Fibroblast of lung (primary cell): ENCODE data around the gene DNAJB2. TPM values are rescaled to one million over a fixed set of nuclear protein-coding genes. Genes with fewer than 3 reads are reported as not detected.

Source experiments
- DNase-seq, 2 donors: peaks; one replicate each; pipeline versions ENCODE4 v3.0.0 to v3.0.0-alpha.2; 2010; ENCODE audit warnings: low read depth in 2 of 2
- H2AFZ ChIP-seq: 2 replicates; pipeline ENCODE4 v1.5.1; 2012; ENCODE audit warnings: low read length, control low read depth, inconsistent platforms
- H3K27ac ChIP-seq: 2 replicates; pipeline ENCODE4 v1.5.1; 2011; ENCODE audit warnings: low read length, control low read depth; ENCODE audit not compliant: insufficient read depth
- H3K27me3 ChIP-seq: 2 replicates; pipeline ENCODE4 v1.5.1; 2011; ENCODE audit warnings: mild to moderate bottlenecking, low read length; ENCODE audit not compliant: control insufficient read depth, insufficient read depth
- H3K36me3 ChIP-seq: 2 replicates; pipeline ENCODE4 v1.5.1; 2011; ENCODE audit warnings: low read length; ENCODE audit not compliant: control insufficient read depth, insufficient read depth
- H3K4me1 ChIP-seq: 2 replicates; pipeline ENCODE4 v1.5.1; 2011; ENCODE audit warnings: low read length; ENCODE audit not compliant: control insufficient read depth, insufficient read depth; ENCODE audit errors: extremely low read depth
- H3K4me2 ChIP-seq: 2 replicates; pipeline ENCODE4 v1.5.1; 2011; ENCODE audit warnings: low read length, control low read depth; ENCODE audit not compliant: insufficient read depth; ENCODE audit errors: extremely low read depth
- H3K4me3 ChIP-seq, 4 experiments: fragments of 200-600 bp in 1 of 4; sonication (generic) in 1 of 4; replicated peaks in 1 of 4; 2 replicates each; pipeline ENCODE4 v1.5.1; 2011 to 2016; ENCODE audit warnings: low read length in 4 of 4, low read depth in 3 of 4, mild to moderate bottlenecking in 3 of 4, control low read depth in 2 of 4, inconsistent platforms in 1 of 4, mixed read lengths in 1 of 4; ENCODE audit not compliant: insufficient read depth in 1 of 4; ENCODE audit errors: control extremely low read depth in 1 of 4
- H3K79me2 ChIP-seq: 2 replicates; pipeline ENCODE4 v1.5.1; 2012; ENCODE audit warnings: mild to moderate bottlenecking, low read length, inconsistent platforms; ENCODE audit not compliant: control insufficient read depth, insufficient read depth
- H3K9ac ChIP-seq: 2 replicates; pipeline ENCODE4 v1.5.1; 2011; ENCODE audit warnings: mild to moderate bottlenecking, low read length, control low read depth; ENCODE audit not compliant: insufficient read depth
- H3K9me3 ChIP-seq: 2 replicates; pipeline ENCODE4 v1.5.1; 2012; ENCODE audit warnings: low read depth, low read length; ENCODE audit not compliant: control insufficient read depth, insufficient read depth
- H4K20me1 ChIP-seq: 2 replicates; pipeline ENCODE4 v1.5.1; 2011; ENCODE audit warnings: low read length; ENCODE audit not compliant: control insufficient read depth, insufficient read depth; ENCODE audit errors: extremely low read depth
- EZH2 ChIP-seq: IDR thresholded peaks from 2 replicates; pipeline ENCODE4 v1.5.1; 2012; ENCODE audit warnings: low read length, control low read depth, mild to moderate bottlenecking; ENCODE audit errors: missing control alignments
- polyA plus RNA-seq, 2 donors: library from polyadenylated mRNA; depleted of rRNA in 1 of 2; stranded (reverse) in 1 of 2; unstranded in 1 of 2; fragments of >200 nt; gene quantifications; 2 replicates each; pipeline ENCODE4 v1.2.1, GENCODE V29; 2011 to 2012; ENCODE audit warnings: missing spikeins in 1 of 2
- total RNA-seq: library from RNA; depleted of rRNA; stranded (reverse); fragments of >200 nt; gene quantifications from 2 replicates; pipeline ENCODE4 v1.2.1, GENCODE V29; 2014
- TF ChIP-seq, protein P1 (sequence below), 2 donors: IDR thresholded peaks in 1 of 2; conservative IDR thresholded peaks in 1 of 2; 1 replicate in 1 of 2; 2 replicates in 1 of 2; pipeline ENCODE4 v1.5.1; 2011 to 2012; ENCODE audit warnings: low read length in 2 of 2, control low read depth in 1 of 2, inconsistent platforms in 1 of 2, low read depth in 1 of 2, mild to moderate bottlenecking in 1 of 2

Gene DNAJB2
- total and polyA plus RNA-seq, 2 donors (not counting 1 experiment from before 2014, with no cell fraction given) = 29.8 to 81.3 TPM

DNA sequence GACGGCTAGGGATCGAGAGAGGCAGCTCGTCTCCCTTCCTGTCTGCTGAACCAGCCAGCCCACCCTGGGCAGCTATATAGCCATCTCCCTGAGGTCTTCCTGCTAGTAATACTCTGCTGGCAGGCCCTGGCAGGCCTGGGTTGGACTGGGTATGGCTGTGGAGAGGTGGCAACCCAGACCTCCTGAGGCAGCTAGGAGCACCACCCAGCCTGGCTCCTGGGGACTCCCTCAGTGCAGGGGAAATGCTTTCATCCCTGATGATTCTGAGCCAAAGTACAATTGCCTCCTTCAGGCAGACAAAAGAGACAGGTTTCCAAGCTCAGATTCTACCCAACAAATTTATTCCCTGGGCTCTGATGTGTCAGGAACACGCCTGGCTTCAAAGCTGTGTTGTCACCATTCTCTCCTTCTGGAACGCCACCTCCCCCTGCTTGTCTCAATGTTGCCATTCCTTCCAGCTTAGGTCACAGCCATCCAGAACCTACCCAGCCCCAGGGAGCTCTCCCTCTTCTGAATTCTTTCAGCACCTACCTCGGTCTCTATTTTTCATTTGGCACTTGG, 4.7 kb upstream of the DNAJB2 start:
- peak overlapping the region; percentile 44 for H2AFZ ChIP-seq
- TF ChIP-seq, protein P1, sequence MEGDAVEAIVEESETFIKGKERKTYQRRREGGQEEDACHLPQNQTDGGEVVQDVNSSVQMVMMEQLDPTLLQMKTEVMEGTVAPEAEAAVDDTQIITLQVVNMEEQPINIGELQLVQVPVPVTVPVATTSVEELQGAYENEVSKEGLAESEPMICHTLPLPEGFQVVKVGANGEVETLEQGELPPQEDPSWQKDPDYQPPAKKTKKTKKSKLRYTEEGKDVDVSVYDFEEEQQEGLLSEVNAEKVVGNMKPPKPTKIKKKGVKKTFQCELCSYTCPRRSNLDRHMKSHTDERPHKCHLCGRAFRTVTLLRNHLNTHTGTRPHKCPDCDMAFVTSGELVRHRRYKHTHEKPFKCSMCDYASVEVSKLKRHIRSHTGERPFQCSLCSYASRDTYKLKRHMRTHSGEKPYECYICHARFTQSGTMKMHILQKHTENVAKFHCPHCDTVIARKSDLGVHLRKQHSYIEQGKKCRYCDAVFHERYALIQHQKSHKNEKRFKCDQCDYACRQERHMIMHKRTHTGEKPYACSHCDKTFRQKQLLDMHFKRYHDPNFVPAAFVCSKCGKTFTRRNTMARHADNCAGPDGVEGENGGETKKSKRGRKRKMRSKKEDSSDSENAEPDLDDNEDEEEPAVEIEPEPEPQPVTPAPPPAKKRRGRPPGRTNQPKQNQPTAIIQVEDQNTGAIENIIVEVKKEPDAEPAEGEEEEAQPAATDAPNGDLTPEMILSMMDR (conservative IDR thresholded peaks at IDR 0.05 in 1 of 2, IDR thresholded peaks at IDR 0.05 in 1 of 2; ENCODE audit: low read depth in 1 of 2, low read length in 2 of 2) = no peak
- TF ChIP-seq EZH2 = no peak
- peak; percentile 42 to 89 for DNase-seq
- no peaks in the 10 kb centered on the region for H3K9me3 ChIP-seq
- no peaks in the 10 kb centered on the region for H3K36me3 ChIP-seq
- peaks cover 7% of the 10 kb centered on the region for H3K27me3 ChIP-seq
- H3K4me2 ChIP-seq = peak overlapping the region; percentile 75
- no peaks in the 10 kb centered on the region for H4K20me1 ChIP-seq
- no peaks in the 10 kb centered on the region for H3K79me2 ChIP-seq
- H3K9ac ChIP-seq = no peak overlapping the region
- peaks cover 23% of the 10 kb centered on the region for H3K4me1 ChIP-seq
- H3K4me3 ChIP-seq = peak overlapping the region in 1 of 4 experiments; percentile 2
- H3K27ac ChIP-seq = peak overlapping the region; percentile 53

DNA sequence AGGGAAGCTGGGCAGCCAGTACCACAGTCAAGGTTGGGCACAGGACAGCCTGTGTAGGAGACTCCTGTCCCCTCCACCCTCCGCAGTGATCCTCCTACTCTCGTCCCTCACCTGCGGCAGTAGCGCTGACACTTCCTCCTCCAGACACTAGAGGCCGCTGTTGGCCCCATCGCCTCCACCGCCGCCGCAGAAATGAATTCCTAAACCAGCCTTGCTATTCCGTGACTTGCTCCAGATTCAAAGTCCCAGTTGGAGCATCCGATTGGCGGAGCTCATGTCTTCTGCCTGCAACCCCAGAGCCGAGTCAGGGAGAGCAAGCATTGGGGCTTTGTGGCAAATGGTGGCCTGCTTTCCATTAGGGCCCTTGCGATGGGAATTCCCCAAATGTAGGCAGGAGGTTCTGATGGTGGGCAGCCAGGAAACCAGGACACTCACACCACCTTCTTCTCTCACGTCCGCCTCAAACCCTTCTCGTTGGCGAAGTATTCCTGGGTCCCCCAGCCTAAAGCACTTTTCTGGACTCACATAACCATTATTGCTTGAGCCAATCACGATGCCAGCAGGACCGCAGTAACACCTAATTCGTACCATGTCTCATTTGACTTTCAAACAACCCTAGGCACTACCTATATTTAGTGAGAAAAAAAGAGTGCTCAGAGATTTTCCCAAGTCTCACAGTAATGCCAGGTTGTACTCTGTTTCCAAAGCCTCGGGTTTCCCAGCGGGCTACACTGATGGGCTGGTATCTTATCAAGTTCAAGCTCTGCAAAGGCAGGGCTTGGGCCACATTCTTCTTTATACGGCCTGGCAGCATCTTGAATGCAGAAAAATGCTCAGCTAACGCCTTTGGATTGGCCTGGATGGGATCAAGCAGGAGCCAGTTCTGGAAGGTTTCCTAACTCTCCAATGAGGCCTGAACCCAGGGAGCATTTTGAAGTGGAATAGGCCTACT, 1.2 kb upstream of the DNAJB2 start:
- Histone ChIP-seq H3K4me2 (peak overlapping the region; percentile 75), H4K20me1 (no peaks in the 10 kb centered on the region), H2AFZ (peak overlapping the region; percentile 88), H3K27me3 (no peaks in the 10 kb centered on the region), H3K79me2 (peaks cover 8% of the 10 kb centered on the region), H3K36me3 (peaks cover 18% of the 10 kb centered on the region), H3K9me3 (no peaks in the 10 kb centered on the region), H3K4me1 (peaks cover 29% of the 10 kb centered on the region), H3K4me3 (no peak overlapping the region), H3K27ac (peak overlapping the region; percentile 91), H3K9ac (peak overlapping the region; percentile 52)
- TF ChIP-seq EZH2 = no peak
- TF ChIP-seq, protein P1 (conservative IDR thresholded peaks at IDR 0.05 in 1 of 2, IDR thresholded peaks at IDR 0.05 in 1 of 2; ENCODE audit: low read depth in 1 of 2, low read length in 2 of 2) = peak; percentile 95 to 96
- peak; percentile 73 to 76 for DNase-seq

DNA sequence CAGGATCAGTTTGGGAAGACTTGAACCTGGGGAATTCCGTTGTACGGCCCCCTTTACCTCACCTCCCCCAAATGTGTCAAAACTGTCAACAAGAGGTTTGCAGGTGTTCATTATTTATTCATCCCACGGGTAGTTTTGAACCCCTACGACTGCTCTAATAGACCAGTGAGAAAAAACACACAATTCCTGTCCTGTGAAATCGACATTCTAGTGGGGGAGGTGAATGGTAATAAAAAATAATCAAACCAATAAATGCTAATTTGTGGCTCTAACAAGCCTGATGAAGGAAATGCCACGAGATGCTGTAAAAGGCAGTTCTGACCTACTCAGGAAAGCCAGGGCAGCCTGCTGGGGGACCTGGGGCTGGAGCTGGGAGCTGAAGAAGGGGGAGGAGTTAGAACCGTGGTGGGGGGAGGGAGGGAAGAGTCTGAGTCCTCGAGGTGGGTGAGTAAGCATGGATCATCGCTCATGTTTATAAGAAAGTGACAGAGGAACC, 463 bp upstream of the DNAJB2 start:
- no peak for TF ChIP-seq EZH2
- TF ChIP-seq, protein P1 (conservative IDR thresholded peaks at IDR 0.05 in 1 of 2, IDR thresholded peaks at IDR 0.05 in 1 of 2; ENCODE audit: low read depth in 1 of 2, low read length in 2 of 2) = no peak
- Histone ChIP-seq H2AFZ (no peak overlapping the region), H3K79me2 (peaks cover 8% of the 10 kb centered on the region), H4K20me1 (no peaks in the 10 kb centered on the region), H3K9ac (peak overlapping the region; percentile 52), H3K9me3 (no peaks in the 10 kb centered on the region), H3K4me1 (peaks cover 29% of the 10 kb centered on the region), H3K4me3 (peak overlapping the region in 3 of 4 experiments; percentile 27 to 37 (median 30)), H3K27ac (peak overlapping the region; percentile 91), H3K27me3 (no peaks in the 10 kb centered on the region), H3K36me3 (peaks cover 23% of the 10 kb centered on the region), H3K4me2 (peak overlapping the region; percentile 75)
- no peak for DNase-seq
